Measurements from ENCODE around the gene IL17RB. TPM values are rescaled to one million over a fixed set of nuclear protein-coding genes. Genes with fewer than 3 reads are reported as not detected.

IL17RB gene
- total and polyA plus RNA-seq, 2 of the 8 experiments (the other 6 are each of a cell fraction or from before 2014, with no cell fraction given), result 7.0 to 24.6 TPM

- TF ChIP-seq CHD7 (IDR thresholded peaks at IDR 0.05; ENCODE audit: insufficient replicate concordance, low read length) (no peak), CHD1 (IDR thresholded peaks at IDR 0.05; ENCODE audit: low read depth, low read length) (no peak)
Observed at GRCh38 chr3:53828581-53828980, 17.8 kb upstream of the IL17RB start (continued).
